GM10248 (cell line): ENCODE data around the gene LCK.
A peak's percentile ranks its signal among the peaks of the same experiment; 100 is the strongest.

ENCODE experiments used
- CTCF ChIA-PET: fragments of 300-600 bp; sonication (Branson Sonifier 250); formaldehyde crosslinking; extraction: SDS; loops from one replicate; lab custom pipeline; 2021; ENCODE audit warnings: antibody characterized with exemption; lab: Yijun Ruan, JAX
- POLR2A ChIA-PET: fragments of 350-650 bp; sonication (Branson Sonifier 250); formaldehyde crosslinking; extraction: SDS; loops from one replicate; lab custom pipeline; 2020; ENCODE audit warnings: antibody characterized with exemption; lab: Yijun Ruan, JAX
- DNase-seq: peaks from one replicate; pipeline ENCODE4 v3.0.0; 2012; ENCODE audit errors: extremely low spot score
- CTCF ChIP-seq: IDR thresholded peaks from 2 replicates; pipeline ENCODE4 v1.5.1; 2012; ENCODE audit warnings: mild to moderate bottlenecking, low read depth; ENCODE audit errors: extremely low read depth, missing control alignments, control extremely low read depth

LCK gene

GRCh38 chr1:32250893-32251716, at the start of gene LCK:
LCK (plus strand) TSS chr1:32251265; CDS start chr1:32274330, 23,065 bp downstream.
- ChIA-PET POLR2A (interaction anchor here (0.7 to 3.5 kb wide), 3 partner anchors 10 to 85 kb away, joined by 3 to 27 read pairs (median 4); partner anchors contain the start of gene MARCKSL1), CTCF (interaction anchor here (0.6 to 14.4 kb wide), 9 partner anchors 8 to 150 kb away, joined by 3 to 156 read pairs (median 18); partner anchors contain the start of gene KPNA6)
- peak; percentile 65 for DNase-seq
- TF ChIP-seq CTCF, result no peak

GRCh38 chr1:32204943-32205361, 46.1 kb upstream of the LCK start:
- DNase-seq, result no peak
- POLR2A ChIA-PET, result interaction anchor here (1.7 kb wide), 1 partner anchor 131 kb away, joined by 7 read pairs; the partner anchor contains the start of gene MARCKSL1
- CTCF ChIA-PET, result interaction anchor here (1.5 to 4.1 kb wide), 3 partner anchors 11 to 43 kb away, joined by 3 to 39 read pairs (median 7); no protein-coding TSS in a partner anchor
- no peak for TF ChIP-seq CTCF

- ChIA-PET CTCF (interaction anchor here (0.7 to 4.1 kb wide), 4 partner anchors 10 to 43 kb away, joined by 3 to 39 read pairs (median 3); no protein-coding TSS in a partner anchor), POLR2A (interaction anchor here (0.6 to 1.7 kb wide), 2 partner anchors 127 to 130 kb away, joined by 5 to 7 read pairs; partner anchors contain the start of gene MARCKSL1)
- TF ChIP-seq CTCF, result no peak
- peak; percentile 95 for DNase-seq
These were observed 45.4 kb upstream of the LCK start, which contains the start of gene IQCC for GRCh38 chr1:32205401-32206370. IQCC (plus strand) TSS chr1:32205671; CDS start chr1:32205682, 11 bp downstream.

- POLR2A ChIA-PET, result interaction anchor here (0.7 kb wide), 1 partner anchor 48 kb away, joined by 3 read pairs; no protein-coding TSS in a partner anchor
These were observed 42.6 kb upstream of the LCK start for GRCh38 chr1:32208469-32208868.

GRCh38 chr1:32208891-32209328, 42.2 kb upstream of the LCK start, which contains the start of gene DCDC2B:
DCDC2B (plus strand) TSS chr1:32209089; CDS start chr1:32209094, 5 bp downstream.
- ChIA-PET CTCF (interaction anchor here (1.9 kb wide), 1 partner anchor 108 kb away, joined by 4 read pairs; no protein-coding TSS in a partner anchor), POLR2A (interaction anchor here (0.7 kb wide), 1 partner anchor 48 kb away, joined by 3 read pairs; no protein-coding TSS in a partner anchor)
- DNase-seq, result no peak
- no peak for TF ChIP-seq CTCF

More at GRCh38 chr1:32208469-32208868, 42.6 kb upstream of the LCK start:
- DNase-seq, result no peak
- no peak for TF ChIP-seq CTCF
- CTCF ChIA-PET, result interaction anchor here (0.7 to 1.9 kb wide), 3 partner anchors 10 to 109 kb away, joined by 3 to 4 read pairs (median 3); no protein-coding TSS in a partner anchor
